IPS-NIHi7 (cell line): ENCODE results near the gene IARS1.

ENCODE experiments used
- DNase-seq: peaks from one replicate; pipeline ENCODE4 v3.0.0; 2012; ENCODE audit warnings: mixed read lengths; ENCODE audit errors: extremely low spot score

IARS1 gene

GRCh38 chr9:92295240-92295790, 1.8 kb upstream of the IARS1 start:
- DNase-seq = no peak

DNA sequence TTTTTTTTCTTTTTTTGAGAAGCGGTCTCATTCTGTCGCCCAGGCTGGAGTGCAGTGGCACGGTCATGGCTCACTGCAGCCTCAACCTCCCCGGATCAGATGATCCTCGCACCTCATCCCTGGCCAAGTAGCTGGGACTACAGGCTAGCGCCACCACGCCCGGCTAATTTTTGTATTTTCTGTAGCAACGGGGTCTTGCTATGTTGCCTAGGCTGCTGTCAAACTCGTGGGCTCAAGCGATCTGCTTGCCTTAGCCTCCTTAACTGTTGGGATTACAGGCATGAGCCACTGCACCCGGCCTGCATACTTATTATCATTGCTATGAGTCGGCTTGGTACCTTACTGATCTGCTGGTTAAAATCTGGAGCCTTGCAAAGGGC, 790 bp upstream of the IARS1 start:
- no peak for DNase-seq

DNA sequence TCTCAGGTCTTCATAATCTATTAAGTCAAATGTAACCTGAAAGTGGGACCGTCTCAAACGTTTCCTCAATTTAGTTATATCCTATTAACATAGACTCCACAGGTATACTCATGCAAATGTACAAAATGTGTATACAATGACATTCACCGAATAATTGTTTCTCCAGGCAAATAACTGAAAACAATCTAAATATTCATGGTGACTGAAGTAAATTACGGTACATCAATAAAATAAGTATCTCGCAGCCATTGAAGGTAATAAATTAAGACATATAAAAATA, 482 bp downstream of the IARS1 start:
- DNase-seq = no peak

- DNase-seq = no peak
These were observed 991 bp downstream of the IARS1 start for GRCh38 chr9:92292338-92293074.

DNA sequence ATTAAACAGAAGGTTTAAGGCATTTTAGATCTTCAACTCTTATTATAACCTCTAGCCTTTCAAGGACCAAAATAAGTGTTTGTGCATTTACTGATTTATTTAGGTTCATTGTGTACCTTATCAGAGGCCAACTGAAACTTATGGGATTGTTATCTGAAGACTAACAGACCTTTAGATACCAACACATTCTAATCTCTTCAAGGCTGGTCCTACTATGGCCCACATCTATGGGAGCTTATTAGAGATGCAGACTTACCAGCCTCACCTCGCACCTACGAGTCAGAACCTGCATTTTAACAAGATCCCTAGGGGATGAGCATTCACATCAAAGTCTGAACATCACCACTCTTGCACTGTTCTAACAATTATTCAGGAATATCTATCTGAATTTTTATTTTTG, 1.9 kb downstream of the IARS1 start:
- no peak for DNase-seq

DNA sequence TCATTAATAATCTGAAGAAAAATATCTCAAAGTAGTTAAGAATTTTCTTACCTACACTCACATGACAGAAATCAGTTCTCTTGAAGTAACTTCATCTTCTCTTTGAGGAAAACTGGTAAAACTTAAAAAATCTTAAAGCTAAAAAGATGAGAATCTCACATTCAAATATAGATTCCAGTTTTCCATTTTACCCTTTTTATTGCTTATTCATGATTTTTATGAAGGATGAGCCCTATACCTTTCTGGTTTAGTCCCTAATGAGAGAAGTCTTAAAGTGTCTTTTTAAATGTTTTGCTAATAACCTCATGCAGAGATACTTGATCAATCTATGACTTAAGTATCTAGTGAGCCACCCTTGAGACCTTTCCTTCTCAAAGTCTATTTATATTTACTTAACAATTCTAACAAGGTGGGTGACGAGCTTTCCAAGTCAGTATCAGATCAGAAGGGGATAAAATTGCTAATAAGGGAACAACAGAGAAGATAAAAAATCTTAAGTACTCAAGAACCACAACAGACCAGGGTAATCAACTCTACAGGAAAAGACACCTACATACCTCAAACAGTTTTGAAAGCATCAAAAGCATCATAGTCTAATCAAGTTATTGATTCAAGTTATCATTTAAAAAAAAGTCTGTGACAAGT, 2.6 kb downstream of the IARS1 start:
- no peak for DNase-seq

DNA sequence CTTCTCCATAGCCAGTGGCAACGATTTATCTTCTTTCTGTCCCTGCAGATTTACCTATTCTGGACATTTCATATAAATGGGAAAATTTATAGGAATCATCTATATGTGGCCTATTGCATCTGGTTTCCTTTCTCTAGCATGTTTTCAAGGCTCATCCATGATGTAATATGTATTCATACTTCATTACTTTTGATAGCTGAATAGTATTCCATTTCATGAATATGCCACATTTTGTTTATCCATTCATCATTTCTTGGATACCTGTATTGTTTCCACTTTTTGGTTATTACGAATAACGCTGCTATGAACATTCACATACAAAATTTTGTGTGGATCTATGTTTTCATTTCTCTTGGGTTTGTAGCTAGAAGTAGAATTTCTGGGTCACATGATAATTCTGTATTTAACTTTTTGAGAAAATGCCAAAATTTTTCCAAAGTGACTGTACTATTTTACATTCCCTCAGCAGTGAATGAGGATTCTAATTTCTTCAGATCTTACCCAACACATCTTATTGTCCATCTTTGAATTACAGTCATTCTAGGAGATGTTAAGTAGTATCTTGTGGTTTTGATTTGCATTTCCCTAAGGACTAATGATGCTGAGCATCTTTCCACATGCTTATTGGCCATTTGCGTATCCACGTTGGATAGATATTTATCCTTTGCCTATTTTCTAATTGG, 3.6 kb downstream of the IARS1 start:
- no peak for DNase-seq

- DNase-seq = no peak
These were observed 14.2 kb downstream of the IARS1 start for GRCh38 chr9:92279302-92279701.

DNA sequence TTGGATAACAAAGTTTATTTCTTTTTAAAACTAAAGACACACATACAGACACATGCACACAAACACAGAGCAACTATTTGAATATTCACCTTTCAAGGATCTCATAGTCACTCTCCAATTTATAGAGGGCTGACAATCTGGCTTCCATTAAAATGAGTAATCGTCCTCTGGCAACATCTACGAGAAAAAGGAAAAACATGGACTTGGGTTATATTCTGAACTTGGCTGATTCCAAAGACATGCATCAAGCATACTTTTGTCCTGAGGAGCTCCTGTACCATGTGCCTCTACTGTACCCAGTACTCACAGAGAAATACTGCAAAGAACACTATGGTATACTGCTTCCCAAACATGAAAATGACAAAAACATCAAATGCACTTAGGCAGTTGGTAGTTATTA, 15.4 kb downstream of the IARS1 start:
- no peak for DNase-seq

DNA sequence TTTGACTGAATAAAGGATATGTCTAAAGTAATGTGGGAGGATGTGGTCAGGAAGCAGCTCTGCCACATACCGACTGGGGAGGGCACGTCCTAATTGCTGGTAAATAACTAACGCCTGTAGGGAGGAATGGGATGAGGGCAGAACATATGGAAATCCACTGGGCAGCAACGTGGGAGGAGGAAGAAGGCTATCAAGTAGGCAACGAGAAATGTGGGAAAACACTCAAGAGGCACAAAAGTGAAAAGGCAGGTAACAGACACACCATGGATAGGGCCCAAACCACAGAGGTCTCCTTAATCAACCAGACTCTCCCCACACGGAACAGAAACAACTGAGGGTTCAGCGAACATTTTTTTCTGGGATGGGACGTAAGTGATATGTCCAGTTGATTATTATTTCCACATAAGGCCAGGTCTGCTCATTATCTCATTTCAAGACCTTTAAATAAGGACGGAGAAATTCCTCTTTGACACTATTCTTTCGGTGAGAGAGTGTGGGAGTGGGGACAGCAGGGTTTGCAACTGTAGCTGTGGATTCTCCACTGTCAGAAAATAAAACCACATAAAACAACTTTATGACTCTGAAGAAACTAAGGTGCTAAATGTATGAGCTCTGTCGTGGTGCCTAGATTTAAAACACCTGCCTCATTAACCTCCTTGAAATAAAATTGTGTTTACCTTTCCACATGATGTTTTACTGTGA, 17.0 kb downstream of the IARS1 start:
- DNase-seq = no peak

- no peak for DNase-seq
These were observed 18.0 kb downstream of the IARS1 start for GRCh38 chr9:92275541-92275940.

GRCh38 chr9:92270511-92270910, 23.0 kb downstream of the IARS1 start:
- DNase-seq = no peak

GRCh38 chr9:92266486-92266885, 27.0 kb downstream of the IARS1 start:
- DNase-seq = no peak

GRCh38 chr9:92265154-92265553, 28.3 kb downstream of the IARS1 start:
- no peak for DNase-seq

DNA sequence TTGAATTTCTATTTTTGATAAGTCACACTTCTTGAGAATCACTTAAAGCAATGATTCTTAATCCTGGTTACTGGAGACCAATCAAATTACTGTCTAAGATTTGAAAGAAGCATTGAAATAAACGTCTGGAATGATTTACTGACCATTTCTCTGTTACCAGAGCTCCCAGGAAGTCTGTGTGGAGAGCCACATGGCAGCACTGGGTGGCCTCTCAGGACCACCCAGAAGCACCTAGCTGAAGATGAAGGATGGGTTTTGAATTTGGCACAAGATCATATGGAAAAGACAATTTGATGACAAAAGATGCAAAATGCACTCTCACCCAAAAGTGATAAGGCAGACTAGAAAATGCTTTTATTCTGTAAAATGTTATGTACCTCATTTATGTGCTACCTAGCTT, 30.4 kb downstream of the IARS1 start:
- DNase-seq = no peak

- DNase-seq = no peak
These were observed 36.2 kb downstream of the IARS1 start for GRCh38 chr9:92257327-92257726.

DNA sequence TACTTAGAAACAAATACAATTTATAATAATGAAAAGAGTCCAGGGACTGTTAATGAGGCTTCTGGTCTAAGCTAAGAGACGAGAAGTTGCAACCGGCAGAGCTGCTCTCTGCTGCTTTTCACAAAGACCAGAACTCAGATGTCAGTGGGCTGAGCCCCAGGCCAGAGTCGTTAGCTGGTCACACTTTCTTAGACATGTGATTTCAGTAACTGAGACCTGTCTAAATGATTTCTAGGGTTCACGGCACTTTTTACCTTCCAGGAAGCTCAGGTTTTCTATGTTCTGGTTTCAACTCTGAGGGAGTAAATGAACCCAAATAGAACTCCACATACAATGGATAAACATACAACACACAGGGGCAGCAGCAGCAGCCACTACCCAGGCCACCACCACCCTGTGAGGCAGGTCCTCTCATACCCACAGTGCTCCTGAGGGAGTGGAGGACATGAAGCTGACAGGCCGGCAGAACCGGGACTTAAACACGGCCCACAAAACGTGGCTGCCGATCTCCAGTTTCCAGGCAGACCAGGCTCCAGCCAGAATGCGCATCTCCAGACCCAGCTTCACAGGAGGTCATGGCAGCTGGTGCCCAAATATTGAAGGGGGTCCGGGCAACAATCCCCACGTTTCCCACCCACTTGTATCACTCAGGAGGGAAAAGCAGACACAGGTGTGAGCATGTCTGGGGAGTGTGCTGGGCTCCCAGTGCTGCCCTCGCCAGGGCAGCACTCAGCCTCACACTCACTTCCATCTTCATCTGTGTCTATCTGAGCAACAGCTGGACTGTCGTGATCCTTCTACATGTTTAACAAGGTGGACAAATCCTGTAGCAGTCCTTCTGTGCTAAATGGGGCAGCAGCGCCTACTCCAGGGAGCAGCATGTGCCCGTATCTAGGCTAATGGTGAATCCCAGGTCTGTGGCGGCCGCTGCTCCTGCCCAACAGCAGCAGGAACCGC, 38.8 kb downstream of the IARS1 start:
- no peak for DNase-seq

DNA sequence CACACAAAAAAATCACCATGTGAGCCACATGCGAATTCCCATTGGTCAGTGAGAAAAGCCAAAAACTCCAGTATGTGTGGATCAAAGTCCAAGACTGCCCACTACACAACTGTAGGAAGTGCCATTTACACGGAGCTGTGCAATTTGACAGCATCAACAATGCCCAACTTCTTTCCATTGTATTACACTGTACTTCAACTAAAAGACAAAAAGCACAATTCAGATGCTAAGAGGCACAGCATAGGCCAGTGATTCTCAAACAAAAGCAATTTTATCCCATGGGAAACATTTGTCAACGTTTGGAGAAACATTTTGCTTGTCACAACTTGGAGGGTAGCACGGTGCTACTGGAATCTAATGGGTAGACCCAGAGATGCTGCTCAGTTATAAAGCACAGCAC, 39.8 kb downstream of the IARS1 start:
- no peak for DNase-seq

DNA sequence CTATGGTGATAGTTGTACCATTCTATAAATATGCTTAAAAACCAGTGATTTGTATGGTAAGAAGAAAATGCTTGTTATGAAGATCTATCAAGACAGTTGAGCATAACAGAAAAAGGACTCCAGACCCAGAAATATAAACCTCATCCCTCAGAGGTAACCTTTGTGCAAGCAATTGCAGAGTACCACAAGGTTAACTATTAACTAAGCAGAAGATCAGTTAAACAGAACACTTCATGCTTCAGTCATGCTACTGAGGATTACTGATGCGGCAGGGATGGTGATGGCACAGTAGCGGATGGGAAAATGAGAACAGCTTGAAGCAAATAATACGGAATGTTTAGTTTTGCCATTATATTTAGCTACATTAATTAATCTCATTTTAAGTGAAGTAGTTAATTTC, 45.5 kb downstream of the IARS1 start:
- no peak for DNase-seq

GRCh38 chr9:92247296-92247695, 46.2 kb downstream of the IARS1 start:
- no peak for DNase-seq
